Limb (tissue), 2 donors: ENCODE data around the gene PNPLA6.
A peak's percentile ranks its signal among the peaks of the same experiment; 100 is the strongest.
"Not testable (repeated sequence)": the region's sequence is repeated elsewhere in the genome, so short reads cannot be mapped to it uniquely, and the experiment has no call there.

Experiments used
- DNase-seq, 2 donors: peaks; one replicate each; pipeline ENCODE4 v3.0.0-alpha.2; 2016; ENCODE audit errors: extremely low spot score in 2 of 2

PNPLA6 gene

GRCh38 chr19:7529610-7530490, 5.7 kb upstream of the PNPLA6 start:
- DNase-seq, result no peak

GRCh38 chr19:7533281-7533885, 2.1 kb upstream of the PNPLA6 start:
- DNase-seq, result peak; percentile 19 to 71

GRCh38 chr19:7533925-7534480, 1.5 kb upstream of the PNPLA6 start:
- DNase-seq, result peak; percentile 92

DNA sequence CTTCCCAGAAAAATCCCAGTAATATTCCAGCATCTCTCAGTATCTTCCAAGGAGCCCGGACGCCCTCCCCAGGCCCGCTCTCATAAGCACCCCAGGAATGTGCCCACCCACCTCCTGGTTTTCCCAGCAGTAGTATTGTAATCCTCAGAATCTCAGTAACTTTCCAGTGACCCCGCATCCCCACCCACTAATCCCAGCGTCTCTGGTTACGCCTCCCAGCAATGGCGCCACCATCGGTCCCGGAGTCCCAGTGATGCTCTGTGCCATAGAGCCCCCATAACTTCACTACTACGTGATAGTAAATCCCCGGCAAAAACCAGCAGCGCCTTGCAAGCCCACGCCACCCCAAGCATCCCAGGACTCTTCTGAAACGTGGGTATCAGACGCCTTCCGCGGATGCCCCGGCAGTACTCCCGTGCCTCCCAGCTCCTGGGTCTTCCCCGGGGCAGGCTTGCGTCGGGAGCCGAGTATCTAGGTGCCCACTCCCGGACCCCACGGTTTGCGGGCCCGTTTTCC, 928 bp upstream of the PNPLA6 start:
- peak; percentile 67 to 78 for DNase-seq

GRCh38 chr19:7535998-7536695, 630 bp downstream of the PNPLA6 start:
- no peak for DNase-seq

GRCh38 chr19:7538990-7539389, 3.5 kb downstream of the PNPLA6 start:
- not testable (repeated sequence) for DNase-seq

DNA sequence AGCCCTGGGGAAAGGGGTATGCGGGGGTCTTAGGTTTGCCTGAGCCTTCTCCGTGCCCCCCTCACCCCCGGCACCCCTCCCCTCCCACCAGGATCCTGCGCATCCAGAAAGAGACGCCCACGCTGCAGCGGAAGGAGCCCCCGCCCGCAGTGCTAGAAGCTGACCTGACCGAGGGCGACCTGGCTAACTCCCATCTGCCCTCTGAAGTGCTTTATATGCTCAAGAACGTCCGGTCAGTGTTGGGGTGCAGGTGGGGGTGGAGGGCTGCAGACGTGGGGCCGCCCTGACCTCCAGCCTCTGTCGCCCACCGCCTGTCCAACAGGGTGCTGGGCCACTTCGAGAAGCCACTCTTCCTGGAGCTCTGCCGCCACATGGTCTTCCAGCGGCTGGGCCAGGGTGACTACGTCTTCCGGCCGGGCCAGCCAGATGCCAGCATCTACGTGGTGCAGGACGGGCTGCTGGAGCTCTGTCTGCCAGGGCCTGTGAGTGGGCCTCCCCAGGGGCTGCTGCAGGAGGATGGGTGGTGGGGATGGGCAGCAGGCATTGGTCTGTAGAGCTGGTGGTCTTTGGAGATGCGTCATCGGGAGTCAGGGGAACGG, 4.4 kb downstream of the PNPLA6 start:
- DNase-seq, result no peak

- no peak for DNase-seq
Observed at GRCh38 chr19:7540761-7541474, 5.4 kb downstream of the PNPLA6 start.

DNA sequence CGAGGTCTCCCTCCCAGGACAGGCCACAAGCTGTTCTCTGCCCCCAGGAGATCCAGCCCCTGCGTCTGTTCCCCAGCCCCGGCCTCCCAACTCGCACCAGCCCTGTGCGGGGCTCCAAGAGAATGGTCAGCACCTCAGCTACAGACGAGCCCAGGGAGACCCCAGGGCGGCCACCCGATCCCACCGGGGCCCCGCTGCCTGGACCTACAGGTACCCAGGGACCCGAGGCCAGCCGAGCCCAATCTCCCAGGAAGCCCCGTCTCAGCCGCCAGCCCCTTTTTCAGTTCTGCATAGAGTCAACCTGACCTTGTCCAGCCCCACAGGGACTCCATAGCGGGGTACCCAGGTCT, 5.9 kb downstream of the PNPLA6 start:
- DNase-seq, result no peak

DNA sequence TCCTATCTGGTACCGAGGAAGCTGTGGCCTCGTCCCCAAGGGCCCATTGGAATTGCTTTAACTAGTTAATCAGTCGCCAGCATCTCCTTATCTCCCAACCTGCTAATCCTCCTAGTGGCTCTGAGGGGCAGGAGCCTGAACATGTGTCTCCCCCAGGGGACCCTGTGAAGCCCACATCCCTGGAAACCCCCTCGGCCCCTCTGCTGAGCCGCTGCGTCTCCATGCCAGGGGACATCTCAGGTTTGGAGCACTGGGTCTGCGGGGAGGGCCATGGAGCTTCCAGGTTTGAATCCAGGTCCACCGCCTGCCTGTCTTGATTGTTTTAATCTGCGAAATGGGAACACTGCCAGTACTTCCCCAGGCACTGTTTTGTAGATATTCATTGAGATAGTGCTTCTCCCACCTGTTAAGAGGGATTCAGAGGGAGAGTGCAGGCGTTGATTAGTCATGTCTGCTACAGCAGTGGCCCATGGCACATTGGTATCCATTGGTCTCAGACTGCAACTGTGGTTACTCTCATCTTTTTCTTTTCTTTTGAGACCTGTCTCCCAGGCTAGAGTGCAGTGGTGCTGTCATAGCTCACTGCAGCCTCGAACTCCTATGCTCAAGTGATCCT, 6.4 kb downstream of the PNPLA6 start:
- DNase-seq, result no peak

GRCh38 chr19:7542556-7543348, 7.2 kb downstream of the PNPLA6 start:
- DNase-seq, result no peak

GRCh38 chr19:7544626-7545025, 9.1 kb downstream of the PNPLA6 start:
- DNase-seq, result no peak

DNA sequence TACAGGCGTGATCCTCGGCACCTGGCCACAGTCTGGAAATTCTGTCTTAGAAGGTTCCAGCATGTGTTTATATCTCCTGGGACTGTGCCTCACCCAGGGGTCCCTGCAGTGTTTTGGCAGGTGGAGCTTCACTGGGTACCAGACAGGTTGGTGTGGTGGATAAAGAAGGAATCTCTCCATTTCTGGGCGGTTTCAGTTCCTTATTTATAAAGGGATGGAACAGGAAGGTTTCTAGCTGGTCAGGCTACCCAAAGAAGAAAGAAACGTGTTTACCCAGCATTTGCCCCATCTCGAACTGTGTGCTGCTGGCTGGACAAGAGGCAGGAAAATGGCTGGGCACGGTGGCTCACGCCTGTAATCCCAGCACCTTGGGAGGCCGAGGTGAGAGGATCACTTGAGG, 9.8 kb downstream of the PNPLA6 start:
- no peak for DNase-seq

DNA sequence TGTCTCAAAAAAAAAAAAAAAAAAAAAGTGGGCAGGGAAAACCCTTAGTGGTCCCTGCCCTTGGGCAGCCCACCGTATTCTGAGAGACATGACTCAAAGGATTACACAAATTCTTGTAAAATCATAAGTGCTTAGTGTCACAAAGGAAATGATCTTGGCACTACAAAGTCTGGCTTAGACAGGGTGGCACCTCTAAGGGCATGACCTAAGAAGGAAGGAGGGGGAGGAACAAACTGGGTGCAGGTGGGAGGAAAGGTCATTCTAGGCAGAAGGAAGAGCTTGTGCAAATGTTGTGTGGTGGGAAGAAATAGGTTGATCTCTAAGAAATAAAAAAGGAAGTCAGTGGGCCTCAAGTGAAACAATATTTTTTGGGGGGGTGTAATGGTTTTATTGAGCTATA, 10.4 kb downstream of the PNPLA6 start:
- no peak for DNase-seq

- no peak for DNase-seq
Observed at GRCh38 chr19:7547159-7547558, 11.6 kb downstream of the PNPLA6 start.

- DNase-seq, result no peak
Observed at GRCh38 chr19:7549429-7550148, 14.1 kb downstream of the PNPLA6 start.

- DNase-seq, result peak in 1 of 2 donors; percentile 34
Observed at GRCh38 chr19:7550169-7550770, 14.8 kb downstream of the PNPLA6 start.

GRCh38 chr19:7550987-7551761, 15.7 kb downstream of the PNPLA6 start:
- DNase-seq, result peak; percentile 83 to 91
